ENCODE results near the gene MYO1D.

DNA sequence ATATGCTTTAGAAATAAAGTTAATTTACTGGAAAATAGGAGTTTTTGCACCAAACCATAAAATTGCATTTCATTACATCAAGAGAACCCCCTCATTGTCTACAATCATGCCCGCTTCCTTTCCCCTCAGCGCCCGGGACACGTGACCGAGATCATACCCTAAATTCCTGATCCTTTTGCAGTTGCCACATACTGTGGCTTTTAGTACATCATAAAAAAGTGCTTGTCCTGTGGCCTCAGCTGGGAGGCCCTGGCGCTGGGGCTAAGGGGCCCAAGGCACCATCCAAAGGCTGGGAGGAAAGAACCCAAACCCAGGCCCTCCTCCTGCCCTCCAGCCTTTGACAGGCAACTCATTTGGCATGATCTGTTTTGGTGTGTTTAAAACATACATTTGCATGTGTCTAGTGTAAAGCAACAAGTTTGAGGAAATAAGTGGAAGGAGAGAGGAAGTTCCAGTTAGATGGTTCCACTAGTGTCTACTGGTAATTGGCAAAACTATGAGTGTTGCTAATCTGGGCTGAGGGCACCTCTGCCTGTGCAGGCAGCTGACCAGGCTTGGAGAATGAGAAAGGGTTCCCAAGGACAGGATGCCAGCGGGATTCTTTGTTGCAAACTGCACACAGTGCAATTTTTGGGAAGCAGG lies 384.2 kb downstream of the MYO1D start:
- TF ChIP-seq ARNTL (CRISPR knock-in tag; IDR thresholded peaks at IDR 0.05; ENCODE audit: borderline replicate concordance, low read depth) (no peak), PATZ1 (CRISPR knock-in tag; IDR thresholded peaks at IDR 0.05; ENCODE audit: borderline replicate concordance) (no peak), RARB (CRISPR knock-in tag; IDR thresholded peaks at IDR 0.05) (no peak), POU6F1 (CRISPR knock-in tag; IDR thresholded peaks at IDR 0.05; ENCODE audit: borderline replicate concordance, low read depth) (no peak), PPARA (CRISPR knock-in tag; IDR thresholded peaks at IDR 0.05; ENCODE audit: borderline replicate concordance) (no peak)
